Mesothelial cell of epicardium (in vitro differentiated cells): ENCODE results near the gene KRTAP21-3. TPM values are rescaled to one million over a fixed set of nuclear protein-coding genes. Genes with fewer than 3 reads are reported as not detected.
"Not testable (repeated sequence)": the region's sequence is repeated elsewhere in the genome, so short reads cannot be mapped to it uniquely, and the experiment has no call there.

Experiments used
- DNase-seq, 2 experiments: peaks; one replicate each; pipeline ENCODE4 v3.0.0; 2021; ENCODE audit warnings: low spot score in 2 of 2; ENCODE audit not compliant: unreplicated experiment in 2 of 2
- H3K27ac Mint-ChIP-seq: 2 replicates; pipeline ENCODE4 v1.8.0; 2021; ENCODE audit warnings: mixed read lengths
- H3K27me3 Mint-ChIP-seq: 2 replicates; pipeline ENCODE4 v1.8.0; 2021; ENCODE audit warnings: low read depth, mixed read lengths
- H3K36me3 Mint-ChIP-seq: 2 replicates; pipeline ENCODE4 v1.8.0; 2021; ENCODE audit warnings: mixed read lengths
- H3K4me1 Mint-ChIP-seq: 2 replicates; pipeline ENCODE4 v1.8.0; 2021; ENCODE audit warnings: mixed read lengths
- H3K4me3 Mint-ChIP-seq: 2 replicates; pipeline ENCODE4 v1.8.0; 2021; ENCODE audit warnings: mild to moderate bottlenecking, moderate library complexity, mixed read lengths
- H3K9me3 Mint-ChIP-seq: 2 replicates; pipeline ENCODE4 v1.8.0; 2021; ENCODE audit warnings: mixed read lengths
- CTCF ChIP-seq: fragments of 200-600 bp; sonication (generic); IDR thresholded peaks from one replicate; pipeline ENCODE4 v1.5.0; 2021; ENCODE audit warnings: antibody characterized with exemption; ENCODE audit not compliant: unreplicated experiment
- total RNA-seq: library from RNA; stranded (reverse); gene quantifications from 3 replicates; pipeline ENCODE4 v1.2.1, GENCODE V29; 2021

The KRTAP21-3 gene
- total RNA-seq = not detected in 3 replicates

GRCh38 chr21:30718239-30718909 lies at the start of gene KRTAP21-3:
Gene KRTAP21-3 (minus strand): TSS chr21:30718777. CDS start chr21:30718759, 18 bp downstream.
- H3K36me3 Mint-ChIP-seq = no peaks in the 10 kb centered on the region
- H3K4me1 Mint-ChIP-seq = no peaks in the 10 kb centered on the region
- DNase-seq = no peak
- no peak for TF ChIP-seq CTCF
- H3K27me3 Mint-ChIP-seq = no peaks in the 10 kb centered on the region
- H3K9me3 Mint-ChIP-seq = peaks cover 37% of the 10 kb centered on the region
- no peak within 1 kb of the TSS for H3K4me3 Mint-ChIP-seq
- H3K27ac Mint-ChIP-seq = no peak within 1 kb of the TSS

- Mint-ChIP-seq H3K27ac (no peak overlapping the region), H3K4me3 (no peak overlapping the region)
- TF ChIP-seq CTCF = no peak
Observed at GRCh38 chr21:30760776-30761175, 42.2 kb upstream of the KRTAP21-3 start.

GRCh38 chr21:30758306-30758705 lies 39.7 kb upstream of the KRTAP21-3 start:
- Mint-ChIP-seq H3K9me3 (peaks cover 60% of the 10 kb centered on the region), H3K36me3 (no peaks in the 10 kb centered on the region), H3K27ac (no peak overlapping the region), H3K27me3 (no peaks in the 10 kb centered on the region), H3K4me3 (no peak overlapping the region), H3K4me1 (no peaks in the 10 kb centered on the region)
- TF ChIP-seq CTCF = no peak
- no peak for DNase-seq

More at GRCh38 chr21:30760776-30761175, 42.2 kb upstream of the KRTAP21-3 start:
- Mint-ChIP-seq H3K4me1 (no peaks in the 10 kb centered on the region), H3K9me3 (peaks cover 63% of the 10 kb centered on the region), H3K36me3 (no peaks in the 10 kb centered on the region), H3K27me3 (no peaks in the 10 kb centered on the region)
- no peak for DNase-seq

GRCh38 chr21:30755328-30755727 lies 36.8 kb upstream of the KRTAP21-3 start, which contains the start of gene KRTAP21-1:
Gene KRTAP21-1 (minus strand): TSS chr21:30755428. CDS start chr21:30755378, 50 bp downstream.
- H3K27me3 Mint-ChIP-seq, DNase-seq, H3K4me1 Mint-ChIP-seq, H3K36me3 Mint-ChIP-seq, H3K27ac Mint-ChIP-seq, H3K4me3 Mint-ChIP-seq: not testable (repeated sequence)
- peaks cover 53% of the 10 kb centered on the region for H3K9me3 Mint-ChIP-seq

- Mint-ChIP-seq H3K4me3 (no peak within 1 kb of the TSS), H3K4me1 (no peaks in the 10 kb centered on the region), H3K9me3 (peaks cover 40% of the 10 kb centered on the region), H3K27ac (no peak within 1 kb of the TSS), H3K27me3 (no peaks in the 10 kb centered on the region), H3K36me3 (no peaks in the 10 kb centered on the region)
- TF ChIP-seq CTCF = no peak
- DNase-seq = no peak
Observed at GRCh38 chr21:30747159-30747558, 28.6 kb upstream of the KRTAP21-3 start, which contains the start of gene KRTAP21-2. Gene KRTAP21-2 (minus strand): TSS chr21:30747259. CDS start chr21:30747202, 57 bp downstream.

GRCh38 chr21:30740462-30740861 lies 21.9 kb upstream of the KRTAP21-3 start:
- no peaks in the 10 kb centered on the region for H3K36me3 Mint-ChIP-seq
- no peak for DNase-seq
- H3K4me1 Mint-ChIP-seq = no peaks in the 10 kb centered on the region
- H3K27ac Mint-ChIP-seq = no peak overlapping the region
- H3K9me3 Mint-ChIP-seq = peaks cover 48% of the 10 kb centered on the region
- no peak overlapping the region for H3K4me3 Mint-ChIP-seq
- no peaks in the 10 kb centered on the region for H3K27me3 Mint-ChIP-seq
- no peak for TF ChIP-seq CTCF
